Colonic mucosa (tissue), 4 donors: ENCODE measurements around the gene LMO1. TPM values are rescaled to one million over a fixed set of nuclear protein-coding genes. Genes with fewer than 3 reads are reported as not detected.

Experiments used
- DNase-seq: peaks from one replicate; pipeline ENCODE4 v3.0.0-alpha.2; 2020
- H3K27ac ChIP-seq: fragments of 200-600 bp; one replicate; pipeline ENCODE4 v1.8.0; 2021
- H3K27me3 ChIP-seq: fragments of 200-600 bp; one replicate; pipeline ENCODE4 v1.8.0; 2021
- H3K36me3 ChIP-seq: fragments of 200-600 bp; one replicate; pipeline ENCODE4 v1.8.0; 2021
- H3K4me1 ChIP-seq: fragments of 200-600 bp; one replicate; pipeline ENCODE4 v1.8.0; 2021; ENCODE audit warnings: mild to moderate bottlenecking
- H3K4me3 ChIP-seq: fragments of 200-600 bp; one replicate; pipeline ENCODE4 v1.8.0; 2021
- H3K9ac ChIP-seq, 2 donors: one replicate each; pipeline ENCODE4 v1.7.0; 2013; ENCODE audit warnings: control low read depth in 2 of 2, low read depth in 2 of 2, low read length in 2 of 2
- H3K9me3 ChIP-seq: fragments of 200-600 bp; one replicate; pipeline ENCODE4 v1.8.0; 2021
- intact Hi-C: fragments of 100-400 bp; cut with DNase I; formaldehyde crosslinking; loops from one replicate; pipeline ENCODE4 v1.14.1; 2022
- total RNA-seq, 2 donors: library from RNA; stranded (reverse); fragmentation: NEBNext Ultra II Directional in 1 of 2; extraction: Animal tissue kit (Norgen Biotek cat#: 25700) in 1 of 2; gene quantifications; one replicate each; pipeline ENCODE4 v1.2.1, GENCODE V29; 2021
- TF ChIP-seq, protein P1 (sequence below): fragments of 200-600 bp; IDR thresholded peaks from one replicate; pipeline ENCODE4 v1.8.0; 2022; ENCODE audit warnings: antibody characterized with exemption, mild to moderate bottlenecking
- donor health status: healthy.
- donor health status: DM: no; HTN: no; CAD: no.
- donor health status: DM: no; HTN: no; CAD: no.

The LMO1 gene
- total RNA-seq, 2 donors from 2014 or later, result not detected

DNA sequence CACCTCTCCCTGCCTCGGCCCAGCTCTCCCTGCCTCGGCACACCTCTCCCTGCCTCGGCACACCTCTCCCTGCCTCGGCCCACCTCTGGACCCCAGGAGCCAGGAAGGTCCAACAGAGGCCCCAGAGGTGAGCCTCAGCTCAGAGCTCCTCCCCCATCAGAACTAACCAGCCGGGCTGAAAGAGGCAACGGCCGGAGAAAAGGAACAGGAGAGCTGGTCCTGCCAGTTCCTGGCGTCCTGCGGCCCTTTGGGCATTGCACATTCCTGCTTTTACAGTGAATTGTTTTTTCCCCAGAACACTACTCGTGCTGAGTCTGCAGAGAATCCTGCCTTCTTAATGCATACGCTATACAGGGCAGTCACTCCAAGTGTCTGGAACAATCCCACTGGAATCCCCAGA lies 45.8 kb downstream of the LMO1 start:
- Histone ChIP-seq H3K27ac (no peak overlapping the region), H3K9ac (no peak overlapping the region), H3K36me3 (no peaks in the 10 kb centered on the region), H3K4me1 (no peaks in the 10 kb centered on the region), H3K27me3 (no peaks in the 10 kb centered on the region), H3K4me3 (no peak overlapping the region), H3K9me3 (no peaks in the 10 kb centered on the region)
- intact Hi-C loops, result no loop called here
- TF ChIP-seq, protein P1, sequence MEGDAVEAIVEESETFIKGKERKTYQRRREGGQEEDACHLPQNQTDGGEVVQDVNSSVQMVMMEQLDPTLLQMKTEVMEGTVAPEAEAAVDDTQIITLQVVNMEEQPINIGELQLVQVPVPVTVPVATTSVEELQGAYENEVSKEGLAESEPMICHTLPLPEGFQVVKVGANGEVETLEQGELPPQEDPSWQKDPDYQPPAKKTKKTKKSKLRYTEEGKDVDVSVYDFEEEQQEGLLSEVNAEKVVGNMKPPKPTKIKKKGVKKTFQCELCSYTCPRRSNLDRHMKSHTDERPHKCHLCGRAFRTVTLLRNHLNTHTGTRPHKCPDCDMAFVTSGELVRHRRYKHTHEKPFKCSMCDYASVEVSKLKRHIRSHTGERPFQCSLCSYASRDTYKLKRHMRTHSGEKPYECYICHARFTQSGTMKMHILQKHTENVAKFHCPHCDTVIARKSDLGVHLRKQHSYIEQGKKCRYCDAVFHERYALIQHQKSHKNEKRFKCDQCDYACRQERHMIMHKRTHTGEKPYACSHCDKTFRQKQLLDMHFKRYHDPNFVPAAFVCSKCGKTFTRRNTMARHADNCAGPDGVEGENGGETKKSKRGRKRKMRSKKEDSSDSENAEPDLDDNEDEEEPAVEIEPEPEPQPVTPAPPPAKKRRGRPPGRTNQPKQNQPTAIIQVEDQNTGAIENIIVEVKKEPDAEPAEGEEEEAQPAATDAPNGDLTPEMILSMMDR, result no peak
- DNase-seq, result no peak

DNA sequence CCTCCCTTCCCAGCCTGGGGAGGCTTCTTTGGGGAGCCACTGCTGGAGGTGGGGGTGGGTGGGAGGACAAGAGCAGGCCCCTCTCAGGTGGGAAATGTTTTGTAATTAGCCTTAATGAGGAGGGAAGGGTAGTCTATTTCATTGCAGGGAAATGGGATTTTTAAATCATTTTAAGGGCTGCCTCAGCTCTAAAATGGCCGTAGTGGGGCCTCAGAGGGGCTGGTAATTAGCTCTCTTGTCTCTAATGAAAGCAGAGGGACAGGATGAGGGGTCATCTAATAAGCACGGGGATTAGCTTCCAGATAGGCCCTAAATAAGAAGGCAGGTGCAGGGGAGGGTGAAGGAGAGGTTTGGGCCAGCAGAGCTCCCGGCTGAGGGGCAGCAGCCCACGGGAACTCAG lies 46.5 kb downstream of the LMO1 start:
- intact Hi-C loops, result no loop called here
- H3K9me3 ChIP-seq, result no peaks in the 10 kb centered on the region
- no peaks in the 10 kb centered on the region for H3K4me1 ChIP-seq
- TF ChIP-seq, protein P1, result no peak
- H3K9ac ChIP-seq, result no peak overlapping the region
- H3K27me3 ChIP-seq, result no peaks in the 10 kb centered on the region
- no peak overlapping the region for H3K27ac ChIP-seq
- no peaks in the 10 kb centered on the region for H3K36me3 ChIP-seq
- no peak overlapping the region for H3K4me3 ChIP-seq
- no peak for DNase-seq

DNA sequence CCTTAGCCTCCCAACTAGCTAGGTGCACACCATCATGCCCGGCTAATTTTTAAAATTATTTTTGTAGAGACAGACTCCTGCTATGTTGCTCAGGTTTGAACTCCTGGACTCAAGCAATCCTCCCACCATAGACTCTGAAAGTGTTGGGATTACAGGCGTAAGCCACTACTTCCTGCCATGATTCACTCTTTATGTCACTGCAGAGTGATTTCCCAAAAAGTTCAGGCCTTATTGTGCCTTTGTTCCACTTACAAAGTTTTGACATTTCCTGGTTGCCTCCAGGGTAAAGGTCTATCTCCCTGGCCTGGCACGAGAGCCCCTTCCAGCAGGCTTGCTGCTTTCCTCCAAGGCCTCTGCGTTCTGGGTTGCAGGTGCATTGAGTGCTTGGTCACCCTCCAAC lies 50.3 kb downstream of the LMO1 start:
- intact Hi-C loops, result no loop called here

DNA sequence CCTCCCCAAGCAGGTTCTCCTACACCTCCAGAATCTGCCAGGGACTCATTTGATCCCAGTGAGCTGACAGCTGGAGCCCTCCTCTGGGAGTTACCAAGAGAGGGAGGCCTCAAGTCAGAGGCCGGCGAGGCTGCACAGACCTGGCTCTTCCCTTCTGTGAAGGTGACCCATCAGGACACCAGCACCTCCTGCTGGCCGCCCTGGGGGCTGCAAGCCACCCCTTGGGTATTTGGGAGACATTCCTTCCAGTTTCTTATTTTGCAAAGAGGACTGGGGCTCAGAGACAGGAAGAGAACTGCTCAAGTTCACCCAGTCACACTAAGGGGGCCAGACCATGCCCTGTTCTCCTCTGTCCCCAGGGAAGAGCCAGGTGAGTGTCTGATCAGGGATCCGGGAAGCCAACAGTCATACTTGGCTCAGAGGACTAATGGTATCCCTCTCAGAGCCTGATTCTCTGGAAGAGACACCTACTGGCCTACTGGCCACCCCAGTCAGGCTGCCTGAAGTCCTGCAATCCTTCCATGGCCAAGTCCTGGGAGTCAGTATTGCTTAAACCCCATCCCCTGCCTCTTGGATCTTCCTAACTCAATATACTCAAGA lies 54.4 kb downstream of the LMO1 start:
- Histone ChIP-seq H3K27ac (no peak overlapping the region), H3K9me3 (no peaks in the 10 kb centered on the region), H3K9ac (no peak overlapping the region), H3K4me1 (no peaks in the 10 kb centered on the region), H3K36me3 (no peaks in the 10 kb centered on the region), H3K27me3 (no peaks in the 10 kb centered on the region), H3K4me3 (no peak overlapping the region)
- peak; percentile 34 for DNase-seq
- intact Hi-C loops, result no loop called here
- TF ChIP-seq, protein P1, result peak; percentile 24

More for the DNA sequence above, 50.3 kb downstream of the LMO1 start:
- no peaks in the 10 kb centered on the region for H3K9me3 ChIP-seq
- H3K27ac ChIP-seq, result no peak overlapping the region
- H3K36me3 ChIP-seq, result no peaks in the 10 kb centered on the region
- TF ChIP-seq, protein P1, result no peak
- no peak overlapping the region for H3K9ac ChIP-seq
- DNase-seq, result no peak
- no peaks in the 10 kb centered on the region for H3K4me1 ChIP-seq
- no peak overlapping the region for H3K4me3 ChIP-seq
- H3K27me3 ChIP-seq, result no peaks in the 10 kb centered on the region

DNA sequence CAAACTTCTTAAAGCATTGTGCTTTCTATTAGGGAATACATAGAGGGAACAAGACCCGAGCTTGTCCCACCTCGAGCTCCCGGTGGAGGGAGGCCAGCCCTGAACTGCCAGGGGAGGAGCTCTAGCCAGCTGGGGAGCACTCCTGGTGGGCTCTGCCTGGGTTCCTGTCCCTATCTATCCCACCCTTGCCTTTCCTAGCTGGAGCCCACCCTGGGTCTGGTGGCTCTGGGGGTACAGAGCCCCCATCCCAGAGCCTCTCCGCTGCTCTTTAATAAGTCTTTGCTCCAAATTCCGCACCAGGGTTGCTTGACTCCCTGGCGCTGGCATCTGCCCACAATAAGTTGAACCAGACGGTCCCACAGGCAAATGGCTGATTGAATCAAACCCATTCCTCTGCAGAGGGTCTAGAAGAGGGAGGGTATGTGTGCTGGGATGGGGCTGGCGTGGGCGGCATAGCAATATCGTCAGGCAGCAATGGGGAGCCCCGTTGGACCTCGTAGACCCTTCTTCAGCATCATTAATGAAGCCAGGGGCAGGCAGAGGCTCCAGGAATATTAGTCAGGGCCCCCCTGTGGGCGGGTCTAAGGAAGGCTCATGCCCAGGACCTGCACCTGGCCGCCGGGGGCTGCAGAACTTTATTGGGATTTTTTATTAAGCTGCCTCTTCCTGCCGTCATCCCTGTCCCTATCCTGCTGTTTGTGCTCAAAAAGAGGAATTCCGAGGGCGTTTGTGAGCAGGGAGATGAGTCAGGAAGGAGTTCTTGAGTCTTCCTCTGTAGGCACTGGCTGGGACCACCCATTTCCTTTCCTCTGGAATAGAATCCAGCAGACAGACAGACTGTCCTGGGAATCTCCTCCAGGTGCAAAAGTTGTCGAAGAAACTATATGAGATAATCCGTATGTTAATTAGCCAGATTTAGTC lies 56.3 kb downstream of the LMO1 start:
- Histone ChIP-seq H3K36me3 (no peaks in the 10 kb centered on the region), H3K27me3 (no peaks in the 10 kb centered on the region), H3K9me3 (no peaks in the 10 kb centered on the region), H3K9ac (no peak overlapping the region), H3K4me1 (no peaks in the 10 kb centered on the region), H3K4me3 (no peak overlapping the region), H3K27ac (no peak overlapping the region)
- TF ChIP-seq, protein P1, result no peak
- DNase-seq, result no peak
- intact Hi-C loops, result no loop called here
